CD4-positive, alpha-beta T cell treated with Interferon gamma for 1 hour (primary cell): ENCODE measurements around the gene ZNF664.

Experiments used
- DNase-seq: peaks from one replicate; pipeline ENCODE4 v3.0.0-alpha.2; 2020

The ZNF664 gene

DNA sequence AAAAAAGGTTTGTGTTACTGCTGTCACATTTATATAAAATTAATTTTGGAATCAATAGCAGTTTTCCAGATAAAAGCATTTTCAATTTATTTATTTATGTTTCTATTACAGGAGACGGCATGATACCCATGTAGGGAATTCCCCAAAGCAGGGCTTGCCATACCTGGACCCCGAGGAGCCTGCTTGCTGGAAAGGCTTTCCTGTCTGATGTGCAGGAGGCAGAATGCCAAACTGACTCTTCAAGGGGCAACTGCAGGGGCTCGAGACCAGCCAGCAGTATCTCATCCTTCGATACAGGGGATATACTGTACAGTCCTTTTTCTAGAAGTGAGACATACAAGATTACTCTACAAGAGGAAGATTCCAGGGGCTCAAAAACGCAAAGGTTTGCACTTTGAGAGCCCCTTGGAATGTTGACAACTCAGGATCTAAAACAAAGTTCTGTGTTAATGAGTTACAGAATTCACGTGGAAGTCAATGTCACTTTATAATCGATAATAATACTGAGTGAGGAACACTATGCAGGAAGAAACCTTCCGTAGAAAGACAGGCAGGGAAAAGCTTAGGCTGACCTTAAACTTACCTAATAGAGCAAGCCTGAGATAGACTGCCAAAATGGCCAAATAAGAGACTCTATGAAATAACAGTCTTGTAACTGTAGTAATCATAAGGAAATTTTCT, 38.6 kb downstream of the ZNF664 start:
- DNase-seq = no peak

DNA sequence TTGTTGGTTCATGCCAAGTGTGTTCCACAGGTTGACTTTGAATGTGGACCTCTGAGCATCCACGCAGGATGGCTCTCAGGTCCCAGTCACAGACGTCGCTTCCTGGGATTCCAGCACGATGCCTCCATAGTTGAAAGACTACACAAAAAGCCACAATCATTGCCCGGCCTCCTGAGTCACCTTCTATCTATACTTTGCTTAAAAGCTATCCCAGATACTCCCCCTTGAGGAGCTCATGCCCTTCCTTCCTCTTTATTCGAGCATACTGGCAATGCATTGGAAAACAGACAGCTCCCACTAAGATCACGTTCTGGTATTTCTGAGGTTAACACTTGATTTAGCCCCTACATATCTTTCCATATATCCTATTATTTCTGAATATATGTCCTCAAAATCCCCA, 40.1 kb downstream of the ZNF664 start:
- DNase-seq = no peak

DNA sequence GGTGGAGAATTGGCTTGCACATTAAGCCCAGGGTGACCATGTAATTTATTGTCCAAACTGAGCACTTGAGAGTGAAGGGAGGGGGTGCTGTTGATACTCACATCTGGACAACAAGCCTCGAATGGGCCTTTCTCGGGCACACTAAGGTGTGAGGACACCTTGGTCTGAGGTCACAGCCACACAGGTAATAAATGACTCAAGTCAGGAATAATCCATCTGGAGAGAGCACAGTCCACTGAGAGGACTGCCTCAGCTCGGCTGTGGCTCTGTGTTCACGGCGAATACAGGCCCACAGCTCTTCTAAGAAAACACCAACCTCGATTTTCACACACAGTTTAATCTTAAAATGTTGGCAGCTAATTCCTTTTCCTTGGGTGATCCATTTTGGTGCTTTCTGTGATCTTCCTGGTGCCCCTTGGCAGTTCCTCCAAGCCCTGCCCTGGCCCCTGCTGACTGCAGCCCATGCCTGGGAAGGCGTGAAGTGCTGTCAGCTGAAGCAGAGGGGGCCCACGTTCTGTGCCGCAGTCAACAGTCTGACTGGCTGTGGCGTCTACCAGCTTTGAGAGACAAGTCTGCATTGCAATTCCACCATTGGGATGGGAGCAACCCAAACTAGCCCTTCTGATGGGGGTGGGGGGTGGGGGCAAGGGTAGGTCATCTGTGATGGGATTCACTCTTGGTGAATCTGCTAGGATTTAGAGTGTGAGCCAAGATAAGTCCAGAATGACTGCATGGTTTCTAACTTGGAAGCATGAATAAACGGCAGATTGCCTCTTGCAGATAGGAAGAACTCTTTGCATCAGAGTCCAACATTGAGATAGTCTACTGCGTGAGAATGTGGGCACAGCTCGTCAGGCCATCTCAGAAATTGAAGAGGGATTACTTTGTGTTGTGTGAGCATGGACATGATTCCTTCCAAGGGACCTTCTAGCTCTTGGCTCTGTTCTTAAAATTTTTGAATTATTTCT, 42.8 kb downstream of the ZNF664 start:
- DNase-seq = no peak

DNA sequence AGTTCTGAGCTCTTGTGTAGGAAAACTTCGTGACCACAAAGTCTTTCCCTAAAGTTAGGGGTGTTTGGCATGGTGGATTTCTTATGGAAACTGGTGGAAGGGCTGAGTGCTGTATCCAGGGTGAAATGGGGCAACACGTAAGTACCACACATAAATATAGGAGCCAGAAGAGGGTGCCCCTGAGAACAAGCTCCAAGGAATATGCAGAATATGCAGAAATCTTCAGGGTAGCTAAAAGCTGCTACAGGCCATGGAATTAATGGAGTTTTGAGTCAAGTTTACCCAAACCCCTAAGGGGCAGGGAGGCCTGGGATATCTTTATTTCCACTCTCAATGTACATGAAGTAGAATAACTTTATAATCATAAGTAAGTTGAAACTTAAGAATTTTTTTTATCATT, 44.0 kb downstream of the ZNF664 start:
- DNase-seq = no peak

DNA sequence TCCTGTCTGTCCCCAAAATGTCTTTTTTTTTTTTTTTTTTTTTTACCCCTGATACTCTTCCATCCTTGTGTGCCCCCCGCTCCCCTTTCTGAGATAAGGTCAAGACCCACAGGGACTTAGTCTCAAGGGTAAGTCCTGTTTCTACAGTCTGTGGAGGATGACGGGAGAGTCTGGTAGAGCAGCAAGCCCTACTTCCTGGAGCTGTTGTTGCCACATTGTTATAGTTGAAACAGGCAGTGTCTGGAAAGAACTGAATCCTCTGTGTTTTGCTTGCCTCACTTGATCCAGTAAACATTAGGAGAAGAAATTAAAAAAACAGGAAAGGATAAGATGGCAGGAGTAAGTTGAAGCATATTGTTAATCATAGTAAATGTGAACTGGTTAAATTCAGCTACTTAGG, 45.5 kb downstream of the ZNF664 start:
- no peak for DNase-seq

DNA sequence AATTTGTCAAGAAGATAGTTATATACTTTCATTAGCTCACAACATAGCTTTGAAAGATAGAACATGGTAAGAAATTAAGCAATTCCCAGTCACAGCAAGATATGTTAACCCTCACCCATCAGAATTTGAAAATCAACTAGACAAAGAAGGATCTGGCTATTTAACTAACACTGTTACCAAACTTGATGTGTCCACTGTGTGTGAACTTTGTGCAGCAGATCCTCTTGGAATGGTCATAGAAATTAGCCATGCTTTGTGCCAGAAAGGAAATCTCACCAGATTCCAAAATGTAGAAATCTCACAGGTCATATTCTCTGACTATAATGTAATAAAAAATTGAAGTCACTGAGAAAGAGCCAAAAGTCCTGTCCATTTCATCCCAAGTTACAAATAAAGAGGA, 46.1 kb downstream of the ZNF664 start:
- no peak for DNase-seq

DNA sequence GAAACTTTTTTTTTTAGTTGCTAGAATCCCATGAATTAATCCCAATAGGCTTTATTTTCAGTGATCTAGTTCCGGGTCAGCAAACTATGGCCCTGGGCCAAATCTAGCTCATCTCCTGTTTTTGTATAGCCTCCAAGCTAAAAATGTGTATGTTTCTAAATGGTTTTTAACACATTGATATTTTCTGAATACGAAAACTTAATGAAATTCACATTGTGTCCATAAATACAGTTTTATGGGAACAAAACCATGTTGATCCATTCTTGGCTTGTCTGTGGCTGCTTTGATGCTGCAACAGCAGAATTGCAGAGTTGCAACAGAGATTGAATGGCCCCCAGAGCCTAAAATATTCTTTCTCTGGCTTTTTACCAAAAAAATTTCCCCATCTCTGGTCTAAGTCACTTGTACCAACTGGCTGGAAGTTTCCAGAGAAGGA, 47.5 kb downstream of the ZNF664 start:
- no peak for DNase-seq

DNA sequence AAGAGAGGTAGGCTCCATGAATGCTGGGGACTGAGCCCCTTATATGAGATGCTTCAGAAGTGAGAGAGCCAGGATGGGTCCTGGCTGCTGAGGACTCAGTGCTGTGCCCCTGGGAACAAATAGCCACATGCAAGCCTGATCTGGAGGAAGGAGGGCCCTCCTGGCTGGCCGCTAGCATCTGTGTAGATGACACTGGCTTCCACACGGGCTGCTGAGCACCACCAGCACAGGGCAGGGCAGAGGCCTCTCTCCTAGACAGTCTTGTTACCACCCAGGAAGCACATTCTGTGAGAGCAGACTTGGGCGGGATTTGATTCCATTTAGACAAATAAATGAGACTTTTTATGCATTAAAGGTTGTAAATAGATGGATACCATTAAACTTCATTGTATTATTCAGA, 48.0 kb downstream of the ZNF664 start:
- DNase-seq = no peak

DNA sequence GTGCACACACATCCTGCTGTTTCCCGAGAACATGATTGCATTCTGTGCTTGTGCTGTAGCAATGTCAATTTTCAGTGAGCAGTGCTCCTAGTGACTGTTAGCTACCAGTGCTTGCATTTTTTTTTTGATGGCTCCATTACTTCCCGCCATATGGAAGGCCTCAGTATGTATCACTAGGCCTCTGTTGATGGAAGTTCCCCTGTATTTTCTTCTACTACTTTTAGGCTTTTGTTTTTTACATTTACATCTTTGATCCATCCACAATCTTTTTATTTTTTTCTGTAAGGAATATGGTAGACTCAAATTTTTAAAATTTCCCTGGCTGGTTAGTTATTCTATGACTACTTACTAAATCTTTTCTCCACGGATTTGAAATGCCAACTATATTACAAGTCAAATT, 49.1 kb downstream of the ZNF664 start:
- DNase-seq = no peak

DNA sequence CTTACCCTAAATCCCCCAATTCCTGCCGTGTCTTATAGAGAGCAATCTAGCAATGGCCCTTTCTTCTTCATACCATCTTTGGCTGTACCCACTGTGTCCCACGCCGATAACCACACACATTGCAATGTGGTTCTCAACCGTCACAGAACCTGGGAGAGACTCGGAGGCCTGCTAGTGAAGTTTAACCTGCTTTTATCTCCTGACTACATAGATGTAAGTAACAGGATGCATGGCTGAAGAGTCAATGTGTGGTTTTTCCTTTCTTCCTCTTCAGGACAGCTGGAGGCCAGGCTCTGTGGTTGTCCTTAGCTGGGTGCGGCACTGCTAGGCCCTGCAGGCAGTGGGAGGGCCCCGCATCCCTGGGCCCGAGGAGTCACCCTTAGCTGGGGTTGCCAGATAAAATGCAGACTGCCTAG, 51.3 kb downstream of the ZNF664 start:
- DNase-seq = no peak

DNA sequence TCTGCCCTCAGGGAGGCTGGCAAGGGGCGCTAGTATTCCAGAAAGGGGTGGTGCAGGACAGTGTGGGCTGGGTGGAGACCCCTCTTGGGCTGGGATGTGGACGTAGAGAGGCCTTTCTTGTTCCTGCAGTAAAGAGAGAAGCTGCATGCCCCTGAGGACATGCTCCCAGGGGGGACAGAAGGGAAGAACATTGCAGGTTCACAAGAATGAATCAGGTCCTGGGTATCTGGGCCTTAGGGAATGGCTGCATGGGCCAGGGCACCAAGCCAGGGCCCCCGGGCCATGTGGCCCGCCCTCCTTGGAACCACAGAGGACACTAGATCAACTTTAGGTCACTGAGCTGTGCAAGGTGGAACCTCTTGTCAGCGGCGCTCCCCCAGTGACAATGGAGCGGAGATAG, 51.8 kb downstream of the ZNF664 start:
- DNase-seq = no peak

DNA sequence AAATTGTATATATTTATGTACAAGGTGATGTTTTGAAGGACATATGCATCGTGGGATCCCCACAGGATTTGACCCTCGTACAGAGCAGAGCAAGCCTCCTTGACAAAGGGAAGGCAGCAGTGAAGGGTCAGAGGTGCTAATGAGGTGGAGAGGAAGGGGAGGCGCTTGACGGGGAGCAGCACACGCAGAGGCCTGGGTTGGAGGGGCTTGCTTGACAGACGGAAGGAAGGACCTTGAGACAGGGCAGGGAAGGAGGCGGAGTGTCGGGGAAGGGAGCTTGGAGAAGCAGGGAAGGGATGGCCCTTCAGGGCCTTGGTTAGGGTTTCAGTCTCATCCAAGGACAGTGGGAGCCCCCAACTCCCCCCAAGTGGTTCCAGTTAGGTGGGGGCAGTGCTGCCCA, 52.6 kb downstream of the ZNF664 start:
- DNase-seq = no peak

DNA sequence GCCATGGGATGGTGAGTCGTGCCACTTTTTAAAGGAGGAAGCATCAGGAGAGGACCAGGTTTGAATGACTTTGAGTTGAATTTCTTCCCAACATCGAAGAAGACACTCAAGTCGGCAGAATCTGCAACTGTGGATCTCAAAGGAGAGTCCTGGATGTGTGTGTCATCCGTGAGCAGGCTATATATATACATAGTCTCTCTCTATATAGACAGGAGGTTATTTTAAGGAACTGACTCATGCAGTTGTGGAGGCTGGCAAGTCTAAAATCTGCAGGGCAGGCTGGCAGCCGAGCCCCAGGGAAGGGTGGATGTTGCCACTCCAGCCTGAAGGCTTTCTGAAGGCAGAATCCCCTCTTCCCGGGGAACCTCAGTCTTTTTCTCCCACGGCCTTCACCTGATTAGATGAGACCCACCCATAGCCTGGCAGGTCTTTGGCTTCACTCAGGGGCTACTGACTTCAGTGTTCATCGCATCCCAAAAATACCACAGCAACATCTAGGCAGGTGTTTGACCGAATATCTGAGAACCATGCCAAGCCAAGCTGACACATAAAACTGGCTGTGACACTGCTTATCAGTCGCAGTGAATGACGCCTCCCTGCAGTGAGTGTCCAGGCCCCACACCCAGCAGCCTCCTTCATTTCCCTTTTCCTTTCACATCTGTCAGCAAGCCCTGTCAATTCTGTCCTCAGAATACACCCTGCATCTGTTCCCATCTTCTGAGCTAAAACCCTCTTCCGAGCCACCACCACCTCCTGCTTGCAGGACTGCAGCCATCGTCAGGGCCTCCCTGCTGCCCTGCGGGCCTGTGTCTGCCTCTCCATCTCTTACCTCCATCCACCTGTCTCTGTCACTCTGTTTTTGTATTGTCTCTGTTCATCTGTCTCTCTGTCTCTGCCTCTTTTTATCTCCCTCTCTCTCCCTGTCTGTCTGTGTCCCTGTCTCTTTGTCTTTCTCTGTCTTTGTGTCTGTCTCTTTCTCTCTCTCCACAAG, 54.0 kb downstream of the ZNF664 start:
- no peak for DNase-seq

DNA sequence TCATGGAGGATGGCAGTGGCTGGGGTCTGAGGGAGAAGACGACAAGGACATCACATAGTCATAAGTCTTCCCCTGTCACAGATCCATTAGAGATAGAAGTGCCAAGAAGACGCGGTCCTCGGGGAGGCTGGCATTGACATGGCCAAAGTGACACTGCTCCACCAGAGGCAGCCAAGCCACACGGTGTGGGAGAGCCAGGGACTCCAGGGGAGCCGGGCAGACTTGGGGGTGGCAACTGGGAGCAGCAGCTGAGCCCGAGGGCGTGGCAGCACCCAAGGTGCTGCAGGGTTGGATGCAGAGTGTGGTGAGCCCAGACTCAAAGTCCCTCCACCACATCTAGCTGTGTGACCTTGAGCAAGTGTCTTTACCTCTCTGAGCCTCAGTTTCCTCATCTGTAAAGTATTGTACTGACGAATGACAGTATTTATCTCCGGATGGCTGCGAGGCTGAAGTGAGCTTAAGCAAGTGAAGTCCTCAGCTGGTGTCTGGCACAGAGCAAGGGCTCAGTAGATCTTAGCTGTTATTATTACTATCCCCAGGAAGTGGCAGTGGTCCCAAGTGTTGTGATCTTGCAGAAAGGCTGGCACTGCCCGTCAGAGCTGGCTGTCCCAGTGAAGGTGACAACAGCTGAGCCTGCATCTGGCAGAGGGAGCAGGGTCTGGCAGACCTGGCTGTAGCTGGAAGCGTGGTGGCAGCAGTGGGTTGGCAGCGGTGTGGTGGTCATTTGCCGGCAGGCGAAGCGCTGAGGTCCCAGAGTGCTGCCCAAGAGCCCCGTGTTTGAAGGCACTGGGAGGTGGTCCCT, 54.9 kb downstream of the ZNF664 start:
- no peak for DNase-seq

DNA sequence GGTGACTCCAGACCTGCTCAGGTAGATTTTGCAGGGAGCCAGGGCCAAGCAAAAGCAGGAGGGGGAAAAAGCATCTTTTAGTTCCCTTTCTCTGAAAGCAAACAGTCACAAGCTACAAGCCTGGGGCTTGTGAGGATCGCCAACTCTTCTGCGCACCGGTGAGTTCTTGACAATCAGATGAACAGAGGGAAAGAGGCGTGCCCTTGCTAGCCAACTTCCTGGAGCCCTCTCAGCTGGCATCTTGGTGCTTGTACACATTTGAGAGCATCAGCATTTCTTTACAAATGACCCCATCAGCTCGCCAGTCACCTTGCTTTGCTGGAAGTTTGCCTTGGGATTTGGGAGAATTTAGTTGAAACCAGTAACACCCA, 55.5 kb downstream of the ZNF664 start:
- DNase-seq = no peak

DNA sequence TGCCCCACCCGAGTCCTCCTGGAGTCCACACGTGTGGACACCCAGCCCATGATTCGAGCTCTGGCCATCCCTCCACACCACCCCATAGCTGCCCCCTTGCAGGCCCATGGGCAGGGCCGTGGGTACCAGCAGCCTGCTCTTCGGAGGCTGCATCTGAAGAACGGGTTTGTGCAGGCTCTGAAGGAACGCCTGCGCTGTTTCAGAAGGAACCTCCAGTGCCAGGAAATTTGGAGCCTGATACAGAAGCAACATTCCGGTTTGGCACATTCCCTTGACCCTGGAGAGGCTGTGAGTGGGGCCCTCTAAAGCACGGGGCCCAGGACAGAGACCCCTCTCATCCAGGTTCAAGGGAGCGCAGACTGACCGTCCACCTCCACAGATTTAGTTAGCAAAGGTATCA, 57.0 kb downstream of the ZNF664 start:
- DNase-seq = no peak

DNA sequence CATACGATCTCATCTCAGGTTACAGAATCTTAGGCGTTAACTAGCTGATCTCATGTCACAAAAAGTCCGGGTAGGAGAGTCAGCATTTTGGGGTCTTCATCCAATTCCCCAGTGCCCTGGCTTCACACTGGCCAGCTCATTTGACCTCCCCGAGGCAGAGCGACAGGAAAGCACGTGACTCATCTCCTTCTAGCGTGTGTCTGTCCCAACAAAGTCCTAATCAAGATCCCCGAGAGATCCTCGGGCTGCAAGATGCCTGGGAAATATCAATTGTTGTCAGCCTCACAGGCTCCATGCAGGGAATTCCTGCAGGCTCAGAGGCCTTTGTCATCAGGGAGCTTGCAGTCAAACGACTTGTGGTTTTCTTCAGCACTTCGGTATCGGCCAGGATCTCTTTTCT, 57.5 kb downstream of the ZNF664 start:
- DNase-seq = no peak

DNA sequence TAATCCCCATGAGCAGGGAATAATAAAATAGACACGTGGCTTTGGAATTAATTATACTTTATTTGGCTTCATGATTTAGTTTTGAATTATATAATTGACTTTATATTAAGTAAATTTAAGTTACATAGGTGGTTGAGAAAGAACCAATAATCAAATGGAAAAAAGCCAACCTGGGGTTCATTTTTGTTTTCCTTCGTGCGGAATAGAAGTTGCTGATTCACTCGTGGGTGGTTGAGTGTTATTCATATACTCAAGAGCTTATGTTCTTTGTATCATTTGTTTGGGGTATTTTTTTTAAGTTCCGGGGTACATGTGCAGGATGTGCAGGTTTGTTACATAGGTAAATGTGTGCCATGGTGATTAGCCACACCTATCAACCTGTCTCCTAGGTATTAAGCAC, 58.0 kb downstream of the ZNF664 start:
- no peak for DNase-seq

DNA sequence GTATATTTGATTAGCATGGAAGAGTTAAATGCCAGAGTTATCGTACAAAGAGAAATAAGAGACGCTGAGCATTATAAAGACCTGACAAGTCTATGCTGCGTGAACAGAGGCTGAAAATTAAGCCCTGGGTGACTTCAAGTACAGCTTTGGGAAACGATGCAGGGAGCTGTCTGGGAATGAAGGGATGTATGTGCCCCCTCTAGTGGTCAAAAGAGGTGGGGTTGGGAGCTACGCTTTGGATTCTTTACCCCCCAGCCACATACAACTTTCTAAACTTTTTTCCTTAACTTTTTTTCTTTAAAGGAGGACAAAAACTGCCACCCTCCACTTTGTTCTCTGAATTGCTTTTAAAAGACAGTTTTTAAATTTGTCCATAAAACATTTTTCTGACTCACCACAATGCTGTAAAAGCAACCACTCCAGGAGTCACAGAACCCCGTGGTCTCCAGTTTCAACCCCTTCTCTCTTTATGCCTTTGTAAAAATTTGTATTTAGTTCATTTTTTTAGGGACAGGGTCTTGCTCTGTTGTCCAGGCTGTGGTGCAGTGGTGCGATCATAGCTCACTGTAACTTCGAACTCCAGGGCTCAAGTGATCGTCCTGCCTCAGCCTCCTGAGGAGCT, 59.4 kb downstream of the ZNF664 start:
- no peak for DNase-seq

DNA sequence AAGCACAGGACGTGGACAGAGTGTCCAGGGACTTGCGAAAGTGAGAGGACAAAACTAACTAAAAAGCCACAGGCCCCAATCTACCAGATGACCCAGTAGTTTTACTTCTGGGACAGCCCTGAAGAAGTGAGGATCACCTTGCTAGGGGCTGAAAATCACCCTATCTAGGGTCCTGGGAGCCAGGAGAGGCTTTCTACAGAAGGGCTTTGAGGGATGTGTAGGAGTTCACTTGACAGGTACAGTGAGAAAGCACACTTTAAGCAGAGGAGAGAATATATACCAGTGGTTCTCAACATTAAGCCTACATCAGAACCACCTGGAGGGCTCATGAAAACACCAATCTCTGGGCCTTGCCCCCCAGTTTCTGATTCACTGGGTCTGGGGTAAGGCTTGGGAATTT, 60.8 kb downstream of the ZNF664 start:
- DNase-seq = no peak

DNA sequence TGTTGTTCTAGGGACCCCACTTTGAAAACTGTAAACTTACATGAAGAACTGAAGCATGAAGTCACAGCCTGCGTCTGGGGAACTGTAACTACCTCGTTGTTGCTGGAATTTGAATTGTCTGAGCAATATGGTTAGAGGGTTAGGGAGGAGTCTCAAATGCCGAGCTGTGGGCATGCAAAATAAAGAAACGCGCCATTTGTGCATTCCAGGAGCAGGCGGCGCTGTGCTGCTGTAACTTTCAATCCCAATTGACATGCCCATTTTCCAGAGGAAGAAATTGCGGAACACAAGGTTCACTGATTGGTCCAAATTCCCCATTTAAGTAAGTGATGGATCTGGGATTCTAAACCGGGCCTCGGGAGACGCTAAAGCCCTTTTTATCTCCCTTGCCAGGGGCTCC, 61.3 kb downstream of the ZNF664 start:
- no peak for DNase-seq

DNA sequence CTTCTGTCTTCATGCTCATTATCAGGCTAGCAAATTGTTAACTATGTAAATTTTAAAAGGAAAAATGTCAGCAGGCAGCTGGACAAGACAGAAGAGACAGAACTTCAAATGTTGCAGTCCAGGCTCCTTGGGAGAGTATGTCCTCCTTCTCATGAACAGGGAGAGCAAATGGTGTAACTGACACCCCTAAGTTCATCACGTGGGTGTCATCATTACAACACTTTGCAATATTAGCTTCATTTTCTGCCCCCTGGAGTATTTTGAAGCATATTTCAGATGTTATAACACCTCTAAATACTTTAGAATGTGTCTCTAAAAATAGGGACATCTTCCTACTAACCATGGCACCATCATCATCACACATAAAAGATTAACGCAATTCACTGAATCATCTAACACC, 62.1 kb downstream of the ZNF664 start:
- no peak for DNase-seq
